B cell (primary cell): ENCODE data around the gene HDHD3. TPM values are rescaled to one million over a fixed set of nuclear protein-coding genes. Genes with fewer than 3 reads are reported as not detected.
A peak's percentile ranks its signal among the peaks of the same experiment; 100 is the strongest.

Experiments
- ATAC-seq: fragments of 200-7000 bp; cut with Tn5 transposase; one replicate; pipeline ENCODE4 v1.10.0; 2021; ENCODE audit warnings: low read depth, mild to moderate bottlenecking, moderate number of reproducible peaks, moderate library complexity
- CTCF ChIA-PET: fragments of 350-600 bp; sonication (Branson Sonifier 250); formaldehyde crosslinking; loops from one replicate; lab custom pipeline; 2021; ENCODE audit warnings: antibody characterized with exemption, inconsistent platforms; lab: Charles Lee
- POLR2A ChIA-PET: fragments of 350-600 bp; sonication (Branson Sonifier 250); formaldehyde crosslinking; loops from one replicate; lab custom pipeline; 2021; ENCODE audit warnings: antibody characterized with exemption; lab: Charles Lee
- DNase-seq: peaks from one replicate; pipeline ENCODE4 v3.0.0; 2013
- H2AFZ ChIP-seq: 2 replicates; pipeline ENCODE4 v1.6.1; 2012; ENCODE audit warnings: mild to moderate bottlenecking, low read depth, low read length; ENCODE audit not compliant: insufficient read depth, poor library complexity, severe bottlenecking
- H3K27ac ChIP-seq, 2 donors: 1 replicate in 1 of 2; 2 replicates in 1 of 2; pipeline ENCODE4 v1.5.1; 2012 to 2013; ENCODE audit warnings: low read length in 2 of 2, mild to moderate bottlenecking in 2 of 2, moderate library complexity in 1 of 2
- H3K27me3 ChIP-seq, 4 experiments: fragments of 200-600 bp in 1 of 4; sonication (generic) in 1 of 4; replicated peaks in 1 of 4; 1 replicate in 2 of 4; 2 replicates in 2 of 4; pipeline versions ENCODE4 v1.6.1 to v1.7.0; 2013 to 2016; ENCODE audit warnings: low read length in 3 of 4, mild to moderate bottlenecking in 2 of 4, mixed read lengths in 1 of 4, moderate library complexity in 1 of 4; ENCODE audit not compliant: insufficient read depth in 4 of 4, control insufficient read depth in 3 of 4; ENCODE audit errors: control extremely low read depth in 1 of 4
- H3K36me3 ChIP-seq, 2 experiments: replicated peaks in 1 of 2; 1 replicate in 1 of 2; 2 replicates in 1 of 2; pipeline versions ENCODE4 v1.6.1 to v1.7.1; 2013; ENCODE audit warnings: low read length in 1 of 2; ENCODE audit not compliant: insufficient read depth in 2 of 2, control insufficient read depth in 1 of 2; ENCODE audit errors: control extremely low read depth in 1 of 2, extremely low read depth in 1 of 2
- H3K4me1 ChIP-seq, 2 donors: fragments of 200-600 bp in 1 of 2; sonication (generic) in 1 of 2; 1 replicate in 1 of 2; 2 replicates in 1 of 2; pipeline versions ENCODE4 v1.5.1 to v1.6.1; 2013 to 2017; ENCODE audit warnings: low read length in 2 of 2; ENCODE audit not compliant: control insufficient read depth in 2 of 2, insufficient read depth in 2 of 2
- H3K4me2 ChIP-seq: replicated peaks from 2 replicates; pipeline ENCODE3; 2012; ENCODE audit warnings: mild to moderate bottlenecking, low read depth, low read length; ENCODE audit not compliant: poor library complexity, severe bottlenecking
- H3K4me3 ChIP-seq, 5 experiments: fragments of 200-600 bp in 1 of 5; sonication (generic) in 1 of 5; 1 replicate in 3 of 5; 2 replicates in 2 of 5; pipeline versions ENCODE4 v1.5.1 to v1.7.0; 2011 to 2016; ENCODE audit warnings: low read length in 4 of 5, mild to moderate bottlenecking in 4 of 5, low read depth in 2 of 5, control low read depth in 1 of 5, moderate library complexity in 1 of 5; ENCODE audit not compliant: insufficient read depth in 1 of 5; ENCODE audit errors: control extremely low read depth in 1 of 5, extremely low read depth in 1 of 5
- H3K79me2 ChIP-seq: fragments of 200-600 bp; sonication (generic); one replicate; pipeline ENCODE4 v1.6.0; 2016; ENCODE audit warnings: low read length; ENCODE audit not compliant: control insufficient read depth, insufficient read depth
- H3K9ac ChIP-seq: fragments of 200-600 bp; sonication (generic); 2 replicates; pipeline ENCODE4 v1.6.1; 2017; ENCODE audit warnings: mild to moderate bottlenecking, low read length, moderate library complexity
- H3K9me3 ChIP-seq, 3 donors: one replicate each; pipeline versions ENCODE4 v1.6.1 to v1.7.1; 2013; ENCODE audit warnings: low read length in 2 of 3; ENCODE audit not compliant: control insufficient read depth in 2 of 3, insufficient read depth in 1 of 3; ENCODE audit errors: control extremely low read depth in 1 of 3
- H4K20me1 ChIP-seq: 2 replicates; pipeline ENCODE4 v1.6.0; 2012; ENCODE audit warnings: mild to moderate bottlenecking, low read length; ENCODE audit not compliant: insufficient read depth, control insufficient read depth, poor library complexity, severe bottlenecking
- H3K27ac Mint-ChIP-seq: one replicate; pipeline ENCODE4 v1.8.0; 2021; ENCODE audit warnings: mixed read lengths
- H3K27me3 Mint-ChIP-seq: one replicate; pipeline ENCODE4 v1.8.0; 2021; ENCODE audit warnings: mixed read lengths
- H3K4me1 Mint-ChIP-seq: one replicate; pipeline ENCODE4 v1.8.0; 2021; ENCODE audit warnings: mixed read lengths
- H3K4me3 Mint-ChIP-seq: one replicate; pipeline ENCODE4 v1.8.0; 2021; ENCODE audit warnings: mixed read lengths
- H3K9me3 Mint-ChIP-seq: one replicate; pipeline ENCODE4 v1.8.0; 2022; ENCODE audit warnings: mixed read lengths; ENCODE audit not compliant: insufficient read depth
- CTCF ChIP-seq: fragments of 200-600 bp; IDR thresholded peaks from one replicate; pipeline ENCODE4 v1.8.0; 2022; ENCODE audit warnings: antibody characterized with exemption, mild to moderate bottlenecking
- EZH2 ChIP-seq: IDR thresholded peaks from 2 replicates; pipeline ENCODE4 v1.6.1; 2012; ENCODE audit warnings: borderline replicate concordance, low read depth, mild to moderate bottlenecking, moderate library complexity, low read length; ENCODE audit not compliant: insufficient read depth, poor library complexity, severe bottlenecking
- WGBS: methylation state at CpG from one replicate; pipeline ENCODE4 v1.1.5; 2013; ENCODE audit warnings: missing lambda C conversion rate; ENCODE audit not compliant: insufficient coverage; 5-methylcytosine and 5-hydroxymethylcytosine counted together
- intact Hi-C: fragments of 100-400 bp; cut with micrococcal nuclease; formaldehyde crosslinking; loops from one replicate; pipeline ENCODE4 v1.10.0; 2022
- polyA plus RNA-seq: library from polyadenylated mRNA; depleted of rRNA; stranded (reverse); fragments of >200 nt; gene quantifications from 2 replicates; pipeline ENCODE4 v1.2.3, GENCODE V29; 2012
- total RNA-seq, 2 donors: library from RNA; stranded (reverse); fragments of 120-200 nt in 1 of 2; gene quantifications; 1 replicate in 1 of 2; 2 replicates in 1 of 2; pipeline versions ENCODE4 v1.2.3 to v1.2.4, GENCODE V29; 2013 to 2022

HDHD3 gene
- total and polyA plus RNA-seq, 2 donors (not counting 1 experiment from before 2014, with no cell fraction given), result 26.2 to 36.3 TPM

- intact Hi-C loops, result no loop called here
- no peaks in the 10 kb centered on the region for H3K36me3 ChIP-seq
- H3K4me2 ChIP-seq, result no peak overlapping the region
- H3K4me1 Mint-ChIP-seq, result peaks cover 25% of the 10 kb centered on the region
- H3K4me3 Mint-ChIP-seq, result peak overlapping the region; percentile 50
- no CpG with 5 or more reads among the region's 3 CpGs for WGBS
- H3K79me2 ChIP-seq, result no peaks in the 10 kb centered on the region
- H3K27me3 ChIP-seq, result peaks cover 0 to 17% (median 1%) of the 10 kb centered on the region in 4 experiments
- POLR2A ChIA-PET, result interaction anchor here (0.6 to 1.1 kb wide), 2 partner anchors 28 to 106 kb away, joined by 5 to 7 read pairs; partner anchors contain the start of gene HDHD3
- H3K27me3 Mint-ChIP-seq, result peaks cover 14% of the 10 kb centered on the region
- no peaks in the 10 kb centered on the region for H4K20me1 ChIP-seq
- peaks cover 19 to 22% of the 10 kb centered on the region in 2 donors for H3K4me1 ChIP-seq
- H3K27ac ChIP-seq, result no peak overlapping the region
- TF ChIP-seq CTCF (no peak), EZH2 (no peak)
- DNase-seq, result no peak
- no peaks in the 10 kb centered on the region for H3K9me3 ChIP-seq
- no peak overlapping the region for H3K27ac Mint-ChIP-seq
- no peaks in the 10 kb centered on the region for H3K9me3 Mint-ChIP-seq
- H3K4me3 ChIP-seq, result no peak overlapping the region
- ATAC-seq, result no peak
- H3K9ac ChIP-seq, result no peak overlapping the region
- CTCF ChIA-PET, result interaction anchor here (0.8 to 1.4 kb wide), 3 partner anchors 51 to 73 kb away, joined by 3 to 5 read pairs (median 4); partner anchors contain the start of gene ALAD
- H2AFZ ChIP-seq, result no peak overlapping the region
Measured at GRCh38 chr9:113348437-113348836, 28.3 kb downstream of the HDHD3 start.

GRCh38 chr9:113345671-113346070 lies 31.1 kb downstream of the HDHD3 start:
- WGBS, result no CpG with 5 or more reads among the region's 1 CpG
- POLR2A ChIA-PET, result no interaction called here
- H2AFZ ChIP-seq, result no peak overlapping the region

More at GRCh38 chr9:113345671-113346070, 31.1 kb downstream of the HDHD3 start:
- Mint-ChIP-seq H3K4me3 (no peak overlapping the region), H3K27me3 (peaks cover 4% of the 10 kb centered on the region), H3K4me1 (peaks cover 19% of the 10 kb centered on the region), H3K9me3 (no peaks in the 10 kb centered on the region), H3K27ac (no peak overlapping the region)
- Histone ChIP-seq H3K4me3 (no peak overlapping the region), H3K4me1 (peaks cover 13 to 14% of the 10 kb centered on the region in 2 donors), H3K36me3 (no peaks in the 10 kb centered on the region), H3K27ac (no peak overlapping the region), H3K4me2 (no peak overlapping the region), H3K79me2 (no peaks in the 10 kb centered on the region), H4K20me1 (no peaks in the 10 kb centered on the region), H3K27me3 (peaks cover 0 to 10% (median 1%) of the 10 kb centered on the region in 4 experiments), H3K9me3 (no peaks in the 10 kb centered on the region), H3K9ac (no peak overlapping the region)
- CTCF ChIA-PET, result no interaction called here
- TF ChIP-seq CTCF, result no peak
- TF ChIP-seq EZH2, result no peak
- no peak for DNase-seq
- intact Hi-C loops, result no loop called here
- ATAC-seq, result no peak
